ENCODE results near the gene SNU13. TPM values are rescaled to one million over a fixed set of nuclear protein-coding genes. Genes with fewer than 3 reads are reported as not detected.
"Not testable (repeated sequence)": the region's sequence is repeated elsewhere in the genome, so short reads cannot be mapped to it uniquely, and the experiment has no call there.

Gene SNU13
- total RNA-seq, 3 donors from 2014 or later (not counting 1 experiment from before 2014, with no cell fraction given) = 100.0 to 106 (median 101) TPM

GRCh38 chr22:41638748-41639147 is 49.9 kb downstream of the SNU13 start:
- H3K27me3 ChIP-seq (ENCODE audit: control insufficient read depth, insufficient read depth, low read length) = no peaks in the 10 kb centered on the region
- no peak overlapping the region for H3K27ac Mint-ChIP-seq
- H3K36me3 ChIP-seq (ENCODE audit: control insufficient read depth, insufficient read depth, low read length) = peaks cover 63% of the 10 kb centered on the region
- no peak for ATAC-seq
- no peak overlapping the region for H3K4me3 ChIP-seq (ENCODE audit: low read length)
- no peak overlapping the region for H3K4me3 Mint-ChIP-seq
- DNase-seq = no peak
- no peak overlapping the region for H3K27ac ChIP-seq (ENCODE audit: low read length)
- H3K9me3 Mint-ChIP-seq = no peaks in the 10 kb centered on the region
- H3K4me1 Mint-ChIP-seq = peaks cover 12 to 22% of the 10 kb centered on the region in 2 donors
- H3K27me3 Mint-ChIP-seq (ENCODE audit: low read depth in 2 of 2) = no peaks in the 10 kb centered on the region
- no peaks in the 10 kb centered on the region for H3K4me1 ChIP-seq (ENCODE audit: control insufficient read depth, insufficient read depth, low read length)
- H3K36me3 Mint-ChIP-seq = peaks cover 12% of the 10 kb centered on the region
- TF ChIP-seq CTCF (IDR thresholded peaks at IDR 0.05) = no peak
- intact Hi-C loops (cut with micrococcal nuclease) = no loop called here
- 98% methylated on average over 4 of the region's 5 CpGs for WGBS (ENCODE audit: insufficient coverage)
- no peaks in the 10 kb centered on the region for H3K9me3 ChIP-seq (ENCODE audit: control insufficient read depth, insufficient read depth, low read length)

GRCh38 chr22:41638124-41638523 is 50.5 kb downstream of the SNU13 start:
- no peak for ATAC-seq
- 98% methylated on average over 2 of the region's 5 CpGs for WGBS (ENCODE audit: insufficient coverage)
- TF ChIP-seq CTCF (IDR thresholded peaks at IDR 0.05) = no peak
- H3K27ac ChIP-seq (ENCODE audit: low read length) = no peak overlapping the region
- no peak for DNase-seq
- intact Hi-C loops (cut with micrococcal nuclease) = no loop called here
- H3K4me3 ChIP-seq (ENCODE audit: low read length) = no peak overlapping the region
- no peaks in the 10 kb centered on the region for H3K27me3 ChIP-seq (ENCODE audit: control insufficient read depth, insufficient read depth, low read length)
- H3K36me3 ChIP-seq (ENCODE audit: control insufficient read depth, insufficient read depth, low read length) = peaks cover 63% of the 10 kb centered on the region
- H3K4me1 ChIP-seq (ENCODE audit: control insufficient read depth, insufficient read depth, low read length) = no peaks in the 10 kb centered on the region
- H3K36me3 Mint-ChIP-seq = peaks cover 12% of the 10 kb centered on the region
- no peaks in the 10 kb centered on the region for H3K9me3 Mint-ChIP-seq
- H3K27me3 Mint-ChIP-seq (ENCODE audit: low read depth in 2 of 2) = no peaks in the 10 kb centered on the region
- peaks cover 12 to 22% of the 10 kb centered on the region in 2 donors for H3K4me1 Mint-ChIP-seq
- no peaks in the 10 kb centered on the region for H3K9me3 ChIP-seq (ENCODE audit: control insufficient read depth, insufficient read depth, low read length)
- no peak overlapping the region for H3K27ac Mint-ChIP-seq
- no peak overlapping the region for H3K4me3 Mint-ChIP-seq

DNA sequence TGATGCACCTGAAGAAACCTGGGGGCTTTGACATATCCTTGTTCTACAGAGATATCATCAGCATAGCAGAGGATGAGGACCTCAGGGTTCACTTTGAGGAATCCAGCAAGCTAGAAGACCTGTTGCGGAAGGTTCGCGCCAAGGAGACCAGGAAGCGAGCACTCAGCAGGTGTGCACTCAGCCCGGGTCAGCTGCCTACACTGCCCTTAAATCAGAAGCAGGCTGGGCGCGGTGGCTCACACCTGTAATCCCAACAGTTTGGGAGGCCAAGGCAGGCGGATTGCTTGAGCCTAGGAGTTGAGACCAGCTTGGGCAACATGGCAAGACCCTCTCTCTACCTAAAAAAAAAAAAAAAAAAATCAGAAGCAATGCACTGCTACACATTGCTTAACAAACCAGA is 51.0 kb downstream of the SNU13 start:
- H3K9me3 Mint-ChIP-seq; intact Hi-C loops (cut with micrococcal nuclease); H3K4me1 ChIP-seq (ENCODE audit: control insufficient read depth, insufficient read depth, low read length); H3K27ac Mint-ChIP-seq; H3K4me3 ChIP-seq (ENCODE audit: low read length); ATAC-seq; H3K27me3 ChIP-seq (ENCODE audit: control insufficient read depth, insufficient read depth, low read length); H3K27me3 Mint-ChIP-seq (ENCODE audit: low read depth in 2 of 2); H3K27ac ChIP-seq (ENCODE audit: low read length); DNase-seq; H3K9me3 ChIP-seq (ENCODE audit: control insufficient read depth, insufficient read depth, low read length); H3K4me3 Mint-ChIP-seq: not testable (repeated sequence)
- 98% methylated on average over 8 of the region's 8 CpGs for WGBS (ENCODE audit: insufficient coverage)
- H3K4me1 Mint-ChIP-seq = peaks cover 12 to 22% of the 10 kb centered on the region in 2 donors
- peaks cover 11% of the 10 kb centered on the region for H3K36me3 Mint-ChIP-seq
- H3K36me3 ChIP-seq (ENCODE audit: control insufficient read depth, insufficient read depth, low read length) = peaks cover 59% of the 10 kb centered on the region

DNA sequence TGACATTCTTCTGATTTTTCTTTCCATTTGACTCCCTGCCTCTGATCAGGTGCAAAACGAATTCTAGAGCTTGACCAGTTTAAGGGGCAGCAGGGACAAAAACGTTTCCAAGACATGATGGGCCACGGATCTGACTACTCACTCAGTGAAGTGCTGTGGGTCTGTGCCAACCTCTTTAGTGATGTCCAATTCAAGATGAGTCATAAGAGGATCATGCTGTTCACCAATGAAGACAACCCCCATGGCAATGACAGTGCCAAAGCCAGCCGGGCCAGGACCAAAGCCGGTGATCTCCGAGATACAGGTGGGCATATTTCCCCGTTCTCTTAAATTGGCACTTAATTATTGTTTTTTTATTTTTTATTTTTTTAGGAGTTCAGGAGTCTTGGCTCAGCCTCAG is 52.2 kb downstream of the SNU13 start:
- DNase-seq = no peak
- ATAC-seq = no peak
- no peaks in the 10 kb centered on the region for H3K9me3 Mint-ChIP-seq
- no peak overlapping the region for H3K27ac ChIP-seq (ENCODE audit: low read length)
- no peak overlapping the region for H3K27ac Mint-ChIP-seq
- no peak overlapping the region for H3K4me3 Mint-ChIP-seq
- no peak for TF ChIP-seq CTCF (IDR thresholded peaks at IDR 0.05)
- H3K36me3 Mint-ChIP-seq = no peaks in the 10 kb centered on the region
- H3K27me3 ChIP-seq (ENCODE audit: control insufficient read depth, insufficient read depth, low read length) = no peaks in the 10 kb centered on the region
- no peak overlapping the region for H3K4me3 ChIP-seq (ENCODE audit: low read length)
- intact Hi-C loops (cut with micrococcal nuclease) = no loop called here
- H3K36me3 ChIP-seq (ENCODE audit: control insufficient read depth, insufficient read depth, low read length) = peaks cover 50% of the 10 kb centered on the region
- no peaks in the 10 kb centered on the region for H3K4me1 ChIP-seq (ENCODE audit: control insufficient read depth, insufficient read depth, low read length)
- 94% methylated on average over 7 of the region's 7 CpGs for WGBS (ENCODE audit: insufficient coverage)
- H3K4me1 Mint-ChIP-seq = peaks cover 7 to 11% of the 10 kb centered on the region in 2 donors
- H3K9me3 ChIP-seq (ENCODE audit: control insufficient read depth, insufficient read depth, low read length) = no peaks in the 10 kb centered on the region
- no peaks in the 10 kb centered on the region for H3K27me3 Mint-ChIP-seq (ENCODE audit: low read depth in 2 of 2)

DNA sequence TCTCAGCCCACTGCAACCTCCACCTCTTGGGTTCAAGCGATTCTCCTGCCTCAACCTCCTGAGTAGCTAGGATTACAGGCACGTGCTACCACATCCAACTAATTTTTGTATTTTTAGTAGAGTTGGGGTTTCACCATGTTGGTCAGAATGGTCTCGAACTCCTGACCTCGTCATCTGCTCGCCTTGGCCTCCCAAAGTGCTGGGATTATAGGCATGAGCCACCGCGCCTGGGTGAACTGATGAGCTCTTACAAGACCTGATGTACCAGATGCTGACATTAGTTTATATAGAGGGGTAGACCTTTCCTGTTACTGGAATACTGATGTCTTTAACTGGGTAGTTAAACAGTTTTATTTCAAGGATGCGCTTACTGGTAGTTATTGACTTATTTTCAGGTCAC is 54.1 kb downstream of the SNU13 start:
- H3K27ac Mint-ChIP-seq; H3K36me3 Mint-ChIP-seq; H3K9me3 Mint-ChIP-seq; H3K27me3 ChIP-seq (ENCODE audit: control insufficient read depth, insufficient read depth, low read length); H3K4me3 ChIP-seq (ENCODE audit: low read length); H3K27ac ChIP-seq (ENCODE audit: low read length); intact Hi-C loops (cut with micrococcal nuclease); H3K4me1 Mint-ChIP-seq; H3K9me3 ChIP-seq (ENCODE audit: control insufficient read depth, insufficient read depth, low read length); H3K27me3 Mint-ChIP-seq (ENCODE audit: low read depth in 2 of 2); H3K4me3 Mint-ChIP-seq; DNase-seq; H3K4me1 ChIP-seq (ENCODE audit: control insufficient read depth, insufficient read depth, low read length); ATAC-seq: not testable (repeated sequence)
- peaks cover 38% of the 10 kb centered on the region for H3K36me3 ChIP-seq (ENCODE audit: control insufficient read depth, insufficient read depth, low read length)
- WGBS (ENCODE audit: insufficient coverage) = over 99% methylated on average over 6 of the region's 8 CpGs

DNA sequence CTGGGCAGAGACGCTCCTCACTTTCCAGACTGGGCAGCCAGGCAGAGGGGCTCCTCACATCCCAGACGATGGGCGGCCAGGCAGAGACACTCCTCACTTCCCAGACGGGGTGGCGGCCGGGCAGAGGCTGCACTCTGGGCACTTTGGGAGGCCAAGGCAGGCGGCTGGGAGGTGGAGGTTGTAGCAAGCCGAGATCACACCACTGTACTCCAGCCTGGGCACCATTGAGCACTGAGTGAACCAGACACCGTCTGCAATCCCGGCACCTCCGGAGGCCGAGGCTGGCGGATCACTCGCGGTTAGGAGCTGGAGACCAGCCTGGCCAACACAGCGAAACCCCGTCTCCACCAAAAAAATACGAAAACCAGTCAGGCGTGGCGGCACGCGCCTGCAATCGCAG is 57.1 kb downstream of the SNU13 start:
- H3K9me3 Mint-ChIP-seq; H3K27ac ChIP-seq (ENCODE audit: low read length); H3K27me3 ChIP-seq (ENCODE audit: control insufficient read depth, insufficient read depth, low read length); H3K27ac Mint-ChIP-seq; H3K9me3 ChIP-seq (ENCODE audit: control insufficient read depth, insufficient read depth, low read length); ATAC-seq; H3K27me3 Mint-ChIP-seq (ENCODE audit: low read depth in 2 of 2); H3K4me3 Mint-ChIP-seq; intact Hi-C loops (cut with micrococcal nuclease); H3K4me1 ChIP-seq (ENCODE audit: control insufficient read depth, insufficient read depth, low read length); H3K4me3 ChIP-seq (ENCODE audit: low read length); DNase-seq: not testable (repeated sequence)
- peaks cover 44% of the 10 kb centered on the region for H3K36me3 ChIP-seq (ENCODE audit: control insufficient read depth, insufficient read depth, low read length)
- peaks cover 15% of the 10 kb centered on the region for H3K36me3 Mint-ChIP-seq
- WGBS (ENCODE audit: insufficient coverage) = 100% methylated on average over 8 of the region's 23 CpGs
- peaks cover 19 to 24% of the 10 kb centered on the region in 2 donors for H3K4me1 Mint-ChIP-seq

Measured in natural killer cell (primary cell).